Tibial artery (tissue), 4 donors: ENCODE measurements around the gene FBRSL1.

Source experiments
- DNase-seq, 2 donors: peaks; one replicate each; pipeline ENCODE4 v3.0.0-alpha.2; 2019
- H3K27ac ChIP-seq, 2 donors: fragments of 200-600 bp; sonication (generic) in 1 of 2; 1 replicate in 1 of 2; 2 replicates in 1 of 2; pipeline ENCODE4 v1.5.1; 2018 to 2019; ENCODE audit warnings: mild to moderate bottlenecking in 1 of 2
- H3K27me3 ChIP-seq, 2 donors: fragments of 200-600 bp; sonication (generic) in 1 of 2; one replicate each; pipeline versions ENCODE4 v1.5.1 to v1.6.0; 2016 to 2019
- H3K36me3 ChIP-seq, 3 donors: fragments of 200-600 bp; sonication (generic) in 2 of 3; one replicate each; pipeline ENCODE4 v1.5.1; 2016 to 2019; ENCODE audit warnings: mild to moderate bottlenecking in 2 of 3
- H3K4me1 ChIP-seq, 4 donors: fragments of 200-600 bp; sonication (generic) in 2 of 4; 1 replicate in 3 of 4; 2 replicates in 1 of 4; pipeline ENCODE4 v1.5.1; 2016 to 2019
- H3K4me3 ChIP-seq, 2 donors: fragments of 200-600 bp; sonication (generic) in 1 of 2; 1 replicate in 1 of 2; 2 replicates in 1 of 2; pipeline ENCODE4 v1.5.1; 2018 to 2019; ENCODE audit warnings: mild to moderate bottlenecking in 2 of 2
- H3K9me3 ChIP-seq, 3 donors: fragments of 200-600 bp; sonication (generic) in 1 of 3; one replicate each; pipeline ENCODE4 v1.5.1; 2016 to 2019
- CTCF ChIP-seq, 2 experiments: fragments of 200-600 bp in 1 of 2; fragments of 450-650 bp in 1 of 2; IDR thresholded peaks; one replicate each; pipeline ENCODE4 v1.5.1; 2017 to 2019; ENCODE audit warnings: antibody characterized with exemption in 2 of 2, mild to moderate bottlenecking in 1 of 2, moderate library complexity in 1 of 2
- intact Hi-C: fragments of 100-400 bp; cut with DNase I; formaldehyde crosslinking; loops from one replicate; pipeline ENCODE4 v1.15.0; 2023; ENCODE audit warnings: low total_unique reads

FBRSL1 gene

GRCh38 chr12:132476038-132476414 is 13.9 kb upstream of the FBRSL1 start:
- H3K27ac ChIP-seq = no peak overlapping the region
- intact Hi-C loops = no loop called here
- TF ChIP-seq CTCF (IDR thresholded peaks at IDR 0.05) = no peak
- H3K4me3 ChIP-seq = no peak overlapping the region
- H3K9me3 ChIP-seq = no peaks in the 10 kb centered on the region
- no peaks in the 10 kb centered on the region for H3K4me1 ChIP-seq
- H3K27me3 ChIP-seq = peaks cover 0 to 35% of the 10 kb centered on the region in 2 donors
- no peaks in the 10 kb centered on the region for H3K36me3 ChIP-seq
- DNase-seq = no peak

GRCh38 chr12:132476421-132476820 is 13.5 kb upstream of the FBRSL1 start:
- intact Hi-C loops = no loop called here
- Histone ChIP-seq H3K27ac (no peak overlapping the region), H3K4me3 (no peak overlapping the region), H3K36me3 (no peaks in the 10 kb centered on the region), H3K4me1 (no peaks in the 10 kb centered on the region), H3K9me3 (no peaks in the 10 kb centered on the region), H3K27me3 (peaks cover 0 to 37% of the 10 kb centered on the region in 2 donors)
- no peak for TF ChIP-seq CTCF (IDR thresholded peaks at IDR 0.05)
- no peak for DNase-seq

GRCh38 chr12:132477017-132477702 is 12.8 kb upstream of the FBRSL1 start:
- TF ChIP-seq CTCF (IDR thresholded peaks at IDR 0.05) = no peak

GRCh38 chr12:132477703-132478432 is 12.1 kb upstream of the FBRSL1 start:
- Histone ChIP-seq H3K36me3 (no peaks in the 10 kb centered on the region), H3K4me3 (no peak overlapping the region), H3K9me3 (no peaks in the 10 kb centered on the region), H3K27me3 (peaks cover 0 to 47% of the 10 kb centered on the region in 2 donors), H3K27ac (no peak overlapping the region), H3K4me1 (no peaks in the 10 kb centered on the region)
- TF ChIP-seq CTCF (IDR thresholded peaks at IDR 0.05) = no peak
- intact Hi-C loops = no loop called here
- DNase-seq = no peak

More at GRCh38 chr12:132477017-132477702, 12.8 kb upstream of the FBRSL1 start:
- peaks cover 0 to 40% of the 10 kb centered on the region in 2 donors for H3K27me3 ChIP-seq
- no peak overlapping the region for H3K27ac ChIP-seq
- no peak for DNase-seq
- no peaks in the 10 kb centered on the region for H3K36me3 ChIP-seq
- no peaks in the 10 kb centered on the region for H3K9me3 ChIP-seq
- intact Hi-C loops = no loop called here
- H3K4me3 ChIP-seq = no peak overlapping the region
- H3K4me1 ChIP-seq = no peaks in the 10 kb centered on the region

- Histone ChIP-seq H3K9me3 (no peaks in the 10 kb centered on the region), H3K4me1 (no peaks in the 10 kb centered on the region), H3K4me3 (no peak overlapping the region), H3K27me3 (peaks cover 0 to 51% of the 10 kb centered on the region in 2 donors), H3K27ac (no peak overlapping the region), H3K36me3 (no peaks in the 10 kb centered on the region)
- intact Hi-C loops = no loop called here
- no peak for DNase-seq
- TF ChIP-seq CTCF (IDR thresholded peaks at IDR 0.05) = no peak
Observed at GRCh38 chr12:132478433-132478803, 11.5 kb upstream of the FBRSL1 start.
